Endothelial cell of umbilical vein (primary cell): ENCODE measurements around the gene DOCK4.

Source experiments
- MAX ChIP-seq: IDR thresholded peaks from 2 replicates; pipeline ENCODE4 v1.6.1; 2011; ENCODE audit not compliant: insufficient read depth, insufficient read length
- POLR2A ChIP-seq: IDR thresholded peaks from 2 replicates; pipeline ENCODE4 v1.6.1; 2012; ENCODE audit warnings: low read depth, mild to moderate bottlenecking, control low read depth, low read length

- no peak for TF ChIP-seq POLR2A
- no peak for TF ChIP-seq MAX
These were observed 320.0 kb downstream of the DOCK4 start for GRCh38 chr7:111886233-111886632.
